Measurements from ENCODE around the gene SMURF1.
"Not testable (repeated sequence)": the region's sequence is repeated elsewhere in the genome, so short reads cannot be mapped to it uniquely, and the experiment has no call there.

The SMURF1 gene
- total RNA-seq: 67.9 reads per million, percentile 75 among the genes with 10 or more reads in this experiment

- peak; percentile 52 for DNase-seq
Measured at GRCh38 chr7:99143853-99144672, at the start of gene SMURF1. TSS of gene SMURF1 (minus strand) at chr7:99144108. CDS start at chr7:99143780, 328 bp downstream.

GRCh38 chr7:99191869-99192596, 48.1 kb upstream of the SMURF1 start:
- DNase-seq: no peak

DNA sequence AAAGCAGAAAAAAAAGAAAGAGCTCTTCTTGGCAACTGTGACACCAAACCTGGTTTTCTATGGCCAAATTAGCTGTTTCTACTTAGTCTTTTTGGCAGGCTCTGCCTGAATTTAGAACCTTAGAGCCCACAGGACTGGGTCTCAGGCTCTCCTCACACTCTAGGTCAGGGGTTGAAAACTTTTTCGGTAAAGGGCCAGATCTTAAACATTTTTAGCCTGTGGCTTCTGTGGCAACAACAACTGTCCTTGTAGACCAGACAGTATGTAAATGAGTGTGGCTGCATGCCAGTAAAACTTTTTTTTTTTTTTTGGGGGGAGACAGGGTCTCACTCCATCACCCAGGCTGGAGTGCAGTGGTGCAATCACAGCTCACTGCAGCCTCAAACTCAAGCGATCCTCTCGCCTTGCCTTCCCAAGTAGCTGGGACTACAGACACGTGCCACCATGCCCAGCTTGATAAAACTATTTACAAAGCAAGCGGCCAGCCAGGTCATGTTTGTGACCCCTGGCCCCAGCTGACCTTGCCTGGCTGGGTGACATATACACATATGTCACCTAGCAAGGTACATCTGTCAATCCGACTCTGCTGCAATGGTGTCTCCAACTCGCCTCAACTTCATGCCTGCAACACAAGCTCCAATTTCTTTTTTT, 46.6 kb upstream of the SMURF1 start:
- no peak for DNase-seq

GRCh38 chr7:99189222-99189621, 45.3 kb upstream of the SMURF1 start:
- DNase-seq: no peak

GRCh38 chr7:99188221-99188620, 44.3 kb upstream of the SMURF1 start:
- DNase-seq: no peak

DNA sequence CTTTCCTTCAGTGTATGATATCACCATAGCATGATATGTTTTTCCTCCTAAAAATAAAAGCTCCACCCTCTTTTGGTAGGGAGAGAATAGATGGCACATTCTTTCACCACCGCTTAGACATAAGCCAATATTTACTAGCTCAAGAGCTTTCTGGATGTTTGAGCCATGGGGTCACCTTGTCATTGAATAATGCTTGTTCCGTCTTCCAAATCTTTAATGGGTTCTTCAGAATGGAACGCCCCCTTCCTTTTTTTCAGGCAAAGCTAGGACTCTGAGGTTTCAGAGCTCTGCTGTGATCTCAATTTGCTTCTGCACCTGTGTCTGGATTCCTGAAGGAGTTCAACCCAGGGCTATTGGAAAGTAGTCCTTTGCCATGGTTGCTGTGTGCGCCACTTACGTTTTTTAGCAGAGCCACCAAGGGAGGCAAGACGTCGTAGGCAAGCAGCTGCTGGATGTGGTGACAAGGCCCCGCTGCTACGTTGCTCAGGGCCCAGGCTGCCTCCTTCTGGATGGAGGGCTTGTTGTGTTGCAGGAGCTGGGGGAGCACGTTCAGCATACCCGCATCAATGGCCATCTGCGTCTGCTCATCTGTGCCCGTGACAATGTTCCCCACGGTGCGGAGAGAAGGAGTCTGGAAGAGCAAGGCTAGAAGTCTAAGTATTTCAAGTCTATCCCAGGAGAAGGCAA, 40.8 kb upstream of the SMURF1 start:
- no peak for DNase-seq

DNA sequence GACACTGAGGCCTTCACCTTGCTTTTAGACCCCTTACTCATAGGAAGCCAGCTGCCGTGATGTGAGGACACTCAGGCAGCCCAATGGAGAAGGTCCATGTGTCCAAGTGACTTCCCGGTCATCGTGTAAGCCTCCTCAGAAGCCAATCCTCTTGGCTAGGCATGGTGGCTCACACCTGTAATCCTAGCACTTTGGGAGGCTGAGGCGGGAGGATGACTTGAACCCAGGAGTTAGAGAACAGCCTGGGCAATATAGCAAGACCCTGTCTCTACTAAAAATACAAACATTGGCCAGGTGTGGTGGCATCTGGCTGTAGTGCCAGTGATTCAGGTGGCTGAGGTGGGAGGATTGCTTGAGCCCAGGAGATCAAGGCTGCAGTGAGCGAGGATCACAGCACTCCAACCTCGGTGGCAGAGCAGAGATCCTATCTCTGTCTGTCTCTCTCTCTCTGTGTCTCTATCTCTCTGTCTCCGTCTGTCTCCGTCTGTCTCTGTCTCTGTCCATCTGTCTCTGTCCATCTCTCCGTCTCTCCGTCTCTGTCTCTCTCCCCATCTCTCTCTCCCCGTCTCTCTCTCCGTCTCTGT, 36.3 kb upstream of the SMURF1 start:
- no peak for DNase-seq

DNA sequence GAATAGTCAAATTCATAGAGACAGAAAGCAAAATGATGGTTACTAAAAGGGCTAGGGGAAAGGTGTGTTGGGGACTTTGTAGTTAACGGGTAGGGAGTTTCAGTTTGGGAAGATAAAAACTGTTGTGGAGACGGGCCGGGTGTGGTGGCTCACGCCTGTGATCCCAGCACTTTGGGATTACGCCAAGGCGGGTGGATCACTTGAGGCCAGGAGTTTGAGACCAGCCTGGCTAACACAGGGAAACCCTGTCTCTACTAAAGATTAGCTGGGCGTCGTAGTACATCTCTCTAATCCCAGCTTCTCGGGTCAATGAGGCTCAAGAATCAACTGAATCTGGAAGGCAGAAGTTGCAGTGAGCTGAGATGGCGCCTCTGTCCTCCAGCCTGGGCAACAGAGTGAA, 33.3 kb upstream of the SMURF1 start:
- DNase-seq: no peak

GRCh38 chr7:99173787-99174186, 29.9 kb upstream of the SMURF1 start:
- no peak for DNase-seq

DNA sequence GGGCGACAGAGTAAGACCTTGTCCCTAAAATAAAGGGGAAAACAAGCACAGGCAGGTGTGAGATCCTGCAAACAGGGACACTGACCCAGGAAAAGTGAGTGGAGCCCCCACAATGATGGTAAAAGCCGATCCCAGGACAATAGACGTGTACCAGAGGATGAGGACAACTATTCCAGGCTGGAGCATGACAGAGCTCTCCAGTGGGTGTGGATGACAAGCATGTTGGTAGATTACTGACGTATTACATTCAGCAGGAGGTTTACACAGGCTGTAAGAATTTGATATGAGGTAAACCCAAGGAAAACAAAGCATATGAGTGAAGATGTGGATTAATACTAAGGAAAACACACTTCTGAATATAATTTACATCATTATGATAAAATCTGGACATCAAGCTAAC, 27.8 kb upstream of the SMURF1 start:
- DNase-seq: no peak

- no peak for DNase-seq
Measured at GRCh38 chr7:99170730-99171074, 26.8 kb upstream of the SMURF1 start.

GRCh38 chr7:99170065-99170729, 26.3 kb upstream of the SMURF1 start:
- DNase-seq: no peak

DNA sequence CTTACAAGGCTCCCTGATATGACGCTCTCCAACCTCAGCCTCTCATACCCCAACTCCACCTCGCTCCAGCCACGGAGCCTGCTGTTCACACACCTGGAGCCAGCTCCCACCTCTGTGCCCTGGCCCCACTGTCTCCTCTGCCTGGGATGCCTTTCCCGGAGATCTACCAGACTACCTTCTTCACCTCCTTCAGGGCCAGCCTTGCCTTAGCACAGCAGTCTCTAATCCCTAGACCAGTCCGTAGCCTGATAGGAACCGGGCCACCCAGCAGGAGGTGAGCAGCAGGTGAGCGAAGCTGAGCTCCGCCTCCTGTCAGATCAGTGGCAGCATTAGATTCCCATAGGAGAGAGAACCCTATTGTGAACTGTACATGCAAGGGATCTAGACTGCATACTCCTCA, 23.2 kb upstream of the SMURF1 start:
- DNase-seq: no peak

GRCh38 chr7:99165816-99166215, 21.9 kb upstream of the SMURF1 start:
- no peak for DNase-seq

DNA sequence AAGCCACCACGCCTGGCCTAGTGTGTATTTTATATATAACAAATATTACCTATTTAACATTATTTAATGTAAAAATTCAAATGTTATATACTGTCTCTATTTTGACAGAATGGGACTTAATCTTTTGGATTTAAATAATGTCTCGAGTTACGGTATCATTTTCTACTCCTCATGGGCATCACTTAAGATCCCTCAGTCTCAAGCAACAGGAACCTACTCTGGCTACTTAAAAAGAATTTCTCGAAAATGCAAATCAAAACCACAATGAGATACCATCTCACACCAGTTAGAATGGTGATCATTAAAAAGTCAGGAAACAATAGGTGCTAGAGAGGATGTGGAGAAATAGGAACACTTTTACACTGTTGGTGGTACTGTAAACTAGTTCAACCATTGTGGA, 19.8 kb upstream of the SMURF1 start:
- not testable (repeated sequence) for DNase-seq

GRCh38 chr7:99156649-99157048, 12.7 kb upstream of the SMURF1 start:
- DNase-seq: no peak

GRCh38 chr7:99155211-99155610, 11.3 kb upstream of the SMURF1 start:
- no peak for DNase-seq

- DNase-seq: no peak
Measured at GRCh38 chr7:99146979-99147378, 3.1 kb upstream of the SMURF1 start.

DNA sequence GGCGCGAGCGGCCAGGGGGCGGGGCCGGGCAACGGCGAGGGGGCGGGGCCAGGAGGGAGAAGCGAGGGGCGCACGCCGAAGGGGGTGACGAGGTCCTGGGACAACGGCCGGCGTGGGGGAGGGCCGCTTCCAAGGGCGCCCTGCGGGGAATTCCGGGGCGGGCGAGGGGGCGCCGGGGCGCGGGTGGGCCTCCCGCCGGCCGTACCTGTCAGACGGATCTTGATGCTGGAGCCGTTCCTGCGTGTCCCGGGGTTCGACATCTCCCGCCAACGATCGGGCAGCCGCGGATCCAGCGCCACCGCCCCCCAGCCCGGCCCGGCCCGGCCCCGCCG, 421 bp downstream of the SMURF1 start:
- DNase-seq: no peak

DNA sequence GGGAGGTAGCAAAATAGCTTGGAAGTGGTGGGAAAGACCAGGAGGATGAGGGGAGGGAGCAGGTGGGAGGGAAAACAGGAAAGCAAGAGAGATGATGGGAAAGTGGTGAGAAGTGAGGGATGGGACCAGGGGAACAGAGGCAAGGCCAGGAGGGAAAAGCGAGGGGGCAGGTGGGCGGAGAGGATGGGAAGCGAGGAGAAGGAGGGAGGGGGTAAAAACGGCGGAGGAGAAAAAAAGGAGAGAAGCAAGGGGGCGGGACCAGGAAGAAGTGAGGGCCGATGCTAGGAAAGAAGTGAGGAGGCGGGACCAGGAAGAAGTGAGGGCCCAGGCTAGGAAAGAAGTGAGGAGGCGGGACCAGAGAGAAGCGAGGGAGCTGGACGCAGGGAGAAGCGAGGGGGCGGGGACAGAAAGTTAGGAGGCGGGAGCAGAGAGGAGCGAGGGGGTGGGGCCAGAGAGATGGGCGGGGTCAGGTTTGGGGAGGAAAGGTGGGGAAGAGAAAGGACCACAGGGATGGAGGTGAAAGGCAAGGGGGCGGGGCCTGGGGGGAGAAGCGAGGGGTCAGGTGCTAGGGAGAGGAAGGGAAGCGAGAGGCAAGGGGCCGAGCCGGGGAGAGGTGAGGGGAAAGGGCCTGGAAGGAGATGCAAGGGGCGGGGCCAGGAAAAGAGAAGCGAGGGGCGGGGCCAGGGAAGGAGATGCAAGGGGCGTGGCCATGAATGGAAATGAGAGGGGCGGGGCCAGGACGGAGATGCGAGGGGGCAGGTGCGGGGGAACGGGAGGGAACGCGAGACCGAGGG, 984 bp downstream of the SMURF1 start:
- peak; percentile 87 for DNase-seq
